Measurements from ENCODE around the gene EIF4G3. TPM values are rescaled to one million over a fixed set of nuclear protein-coding genes. Genes with fewer than 3 reads are reported as not detected.

EIF4G3 gene
- total and polyA plus RNA-seq, 4 donors: 16.5 to 59.8 (median 33.4) TPM

- no peak overlapping the region for H3K27ac ChIP-seq (ENCODE audit: low read depth in 1 of 2, low read length in 1 of 2)
Measured at GRCh38 chr1:20949871-20950590, 226.7 kb downstream of the EIF4G3 start.

GRCh38 chr1:20948101-20948500 is 228.6 kb downstream of the EIF4G3 start:
- no peak overlapping the region for H3K27ac ChIP-seq (ENCODE audit: low read depth in 1 of 2, low read length in 1 of 2)
- TF ChIP-seq CTCF (IDR thresholded peaks at IDR 0.05; ENCODE audit: control extremely low read depth, extremely low read depth): no peak
- no peak overlapping the region for H3K4me3 ChIP-seq
- no peaks in the 10 kb centered on the region for H3K9me3 ChIP-seq (ENCODE audit: control insufficient read depth in 4 of 4, insufficient read depth in 3 of 4, low read length in 3 of 4)
- no peaks in the 10 kb centered on the region for H3K27me3 ChIP-seq (ENCODE audit: control insufficient read depth in 3 of 3, insufficient read depth in 3 of 3, low read length in 2 of 3)
- DNase-seq (no peak), ATAC-seq (ENCODE audit: insufficient read depth, low FRiP score) (no peak)
- peaks cover 2 to 5% (median 2%) of the 10 kb centered on the region in 4 donors for H3K36me3 ChIP-seq (ENCODE audit: control insufficient read depth in 4 of 4, insufficient read depth in 4 of 4, low read length in 4 of 4)
- WGBS, 2 donors: 63 to 72% methylated on average over 6 of the region's 6 CpGs
- H3K4me1 ChIP-seq (ENCODE audit: control insufficient read depth in 5 of 5, insufficient read depth in 5 of 5, low read length in 5 of 5): peaks cover 0 to 3% (median 0%) of the 10 kb centered on the region in 5 donors
- no peak overlapping the region for H3K9ac ChIP-seq (ENCODE audit: insufficient read depth in 1 of 2, low read length in 2 of 2)

More at GRCh38 chr1:20949871-20950590, 226.7 kb downstream of the EIF4G3 start:
- 56 to 78% methylated on average over 9 of the region's 9 CpGs for WGBS, 2 donors
- no peak for ATAC-seq (ENCODE audit: insufficient read depth, low FRiP score)
- Histone ChIP-seq H3K36me3 (ENCODE audit: control insufficient read depth in 4 of 4, insufficient read depth in 4 of 4, low read length in 4 of 4) (peaks cover 0 to 5% (median 2%) of the 10 kb centered on the region in 4 donors), H3K4me3 (no peak overlapping the region), H3K27me3 (ENCODE audit: control insufficient read depth in 3 of 3, insufficient read depth in 3 of 3, low read length in 2 of 3) (no peaks in the 10 kb centered on the region), H3K4me1 (ENCODE audit: control insufficient read depth in 5 of 5, insufficient read depth in 5 of 5, low read length in 5 of 5) (peaks cover 0 to 3% (median 0%) of the 10 kb centered on the region in 5 donors), H3K9me3 (ENCODE audit: control insufficient read depth in 4 of 4, insufficient read depth in 3 of 4, low read length in 3 of 4) (no peaks in the 10 kb centered on the region), H3K9ac (ENCODE audit: insufficient read depth in 1 of 2, low read length in 2 of 2) (no peak overlapping the region)
- no peak for DNase-seq
- no peak for TF ChIP-seq CTCF (IDR thresholded peaks at IDR 0.05; ENCODE audit: control extremely low read depth, extremely low read depth)

GRCh38 chr1:20947409-20947808 is 229.3 kb downstream of the EIF4G3 start:
- TF ChIP-seq CTCF (IDR thresholded peaks at IDR 0.05; ENCODE audit: control extremely low read depth, extremely low read depth): no peak
- Histone ChIP-seq H3K27me3 (ENCODE audit: control insufficient read depth in 3 of 3, insufficient read depth in 3 of 3, low read length in 2 of 3) (no peaks in the 10 kb centered on the region), H3K4me1 (ENCODE audit: control insufficient read depth in 5 of 5, insufficient read depth in 5 of 5, low read length in 5 of 5) (peaks cover 0 to 3% (median 0%) of the 10 kb centered on the region in 5 donors), H3K9me3 (ENCODE audit: control insufficient read depth in 4 of 4, insufficient read depth in 3 of 4, low read length in 3 of 4) (no peaks in the 10 kb centered on the region), H3K9ac (ENCODE audit: insufficient read depth in 1 of 2, low read length in 2 of 2) (no peak overlapping the region), H3K4me3 (no peak overlapping the region), H3K36me3 (ENCODE audit: control insufficient read depth in 4 of 4, insufficient read depth in 4 of 4, low read length in 4 of 4) (peaks cover 2 to 5% (median 2%) of the 10 kb centered on the region in 4 donors), H3K27ac (ENCODE audit: low read depth in 1 of 2, low read length in 1 of 2) (no peak overlapping the region)
- DNase-seq (no peak), ATAC-seq (ENCODE audit: insufficient read depth, low FRiP score) (no peak)
- WGBS, 2 donors: 90 to 91% methylated on average over 2 of the region's 2 CpGs
